HG03064 (cell line): ENCODE data around the gene ZNF730.
A peak's percentile ranks its signal among the peaks of the same experiment; 100 is the strongest.
"Not testable (repeated sequence)": the region's sequence is repeated elsewhere in the genome, so short reads cannot be mapped to it uniquely, and the experiment has no call there.

Experiments used
- ATAC-seq: cut with Tn5 transposase; IDR thresholded peaks from one replicate; pipeline ENCODE4 v1.9.1; 2021; ENCODE audit warnings: low read depth; ENCODE audit not compliant: unreplicated experiment

Gene ZNF730

DNA sequence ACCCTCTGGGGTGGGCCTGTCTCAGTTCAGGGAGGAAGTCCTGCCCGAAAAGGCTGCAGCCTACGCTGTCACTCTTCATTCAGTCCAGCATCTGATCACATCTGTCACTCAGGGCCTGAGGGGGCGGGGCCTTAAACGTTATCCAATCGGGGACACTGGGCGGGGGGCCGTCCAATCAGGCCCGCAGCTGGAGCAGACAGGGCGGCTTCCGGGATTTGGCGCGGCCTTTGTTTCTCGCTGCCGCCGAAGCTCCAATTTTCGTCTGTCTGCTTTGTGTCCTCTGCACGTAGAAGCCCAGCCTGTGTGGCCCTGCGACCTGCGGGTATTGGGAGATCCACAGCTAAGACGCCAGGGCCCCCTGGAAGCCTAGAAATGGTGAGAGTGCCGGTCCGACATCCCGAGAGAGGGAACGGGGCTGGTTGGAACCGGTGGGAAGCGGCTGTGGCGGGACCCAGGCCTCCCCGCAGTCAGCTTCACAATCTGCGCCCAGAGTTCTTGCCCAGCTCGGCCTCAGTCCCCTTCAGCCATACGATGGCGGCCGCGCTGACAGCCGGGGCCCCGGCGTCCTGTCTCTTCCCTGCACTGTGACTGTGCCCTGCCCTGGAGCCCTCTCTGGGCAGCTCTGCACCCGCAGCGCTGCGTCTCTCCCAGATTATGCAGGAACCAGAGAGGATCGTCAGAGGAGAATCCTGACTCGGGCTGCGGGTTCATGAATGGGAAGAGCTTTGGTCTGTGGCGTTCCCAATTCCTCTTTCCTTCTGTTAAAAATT is at the start of gene ZNF730:
Gene ZNF730, plus strand, starts transcription at position 224 of the 770 bp plus-strand sequence. Its CDS starts 149 bp downstream, at position 373.
- ATAC-seq = peak; percentile 79

- ATAC-seq = no peak
These were observed 46.3 kb upstream of the ZNF730 start for GRCh38 chr19:23070353-23071146.

- no peak for ATAC-seq
These were observed 45.7 kb upstream of the ZNF730 start for GRCh38 chr19:23071147-23071511.

DNA sequence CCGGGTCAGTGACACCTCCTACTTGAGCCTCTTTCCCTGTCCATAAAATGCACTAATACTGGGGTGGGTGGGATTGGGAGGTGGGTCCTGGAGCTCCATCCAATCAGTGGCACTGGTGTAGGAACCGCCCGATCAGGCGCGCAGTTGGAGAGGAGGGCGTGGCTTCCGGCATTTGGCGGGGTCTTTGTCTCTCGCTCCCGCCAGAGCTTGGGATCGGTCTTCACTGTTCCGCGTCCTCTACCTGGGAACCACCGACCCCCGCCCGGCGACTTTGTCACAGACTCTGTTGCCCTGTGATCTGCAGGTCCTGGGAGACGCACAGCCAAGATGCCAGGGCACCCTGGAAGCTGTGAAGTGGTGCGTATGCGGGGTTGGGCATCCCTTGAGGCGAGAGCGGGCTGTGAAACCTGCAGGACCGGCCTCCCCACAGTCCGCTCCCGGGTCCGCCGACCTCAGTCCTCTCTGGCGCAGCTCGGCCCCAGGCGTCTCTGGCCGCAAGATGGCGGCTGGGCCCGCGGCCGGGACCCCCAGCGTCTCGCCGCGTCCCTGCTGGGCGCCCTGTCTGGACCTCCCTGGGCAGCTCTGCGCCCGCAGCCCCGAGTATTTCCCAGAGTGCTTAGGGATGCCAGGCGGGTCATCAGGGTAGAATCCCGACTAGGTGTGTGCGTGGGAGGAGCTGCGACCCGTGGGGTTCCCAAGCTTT is 41.6 kb upstream of the ZNF730 start:
- ATAC-seq = no peak

- not testable (repeated sequence) for ATAC-seq
These were observed 39.0 kb upstream of the ZNF730 start for GRCh38 chr19:23077776-23078175.

DNA sequence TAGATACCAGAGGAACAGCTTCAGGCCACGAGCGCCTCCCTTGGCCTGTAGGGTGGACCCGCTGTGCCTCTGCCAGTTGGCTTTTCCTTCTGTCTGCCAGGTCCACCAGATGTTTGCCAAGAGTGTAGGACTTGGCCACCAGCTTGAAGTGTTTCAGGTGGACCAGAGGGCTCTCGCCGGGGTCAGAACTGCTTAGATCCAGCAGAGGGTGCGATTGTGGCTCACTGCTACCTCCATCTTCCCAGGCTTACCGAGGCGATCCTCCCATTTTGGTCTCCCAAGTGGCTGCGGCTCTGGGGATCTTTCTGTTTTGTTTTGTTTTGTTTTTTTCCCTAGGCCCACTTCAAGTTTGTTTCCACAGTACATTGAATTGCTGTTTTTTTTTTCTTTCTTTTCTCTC is 23.0 kb upstream of the ZNF730 start:
- no peak for ATAC-seq

DNA sequence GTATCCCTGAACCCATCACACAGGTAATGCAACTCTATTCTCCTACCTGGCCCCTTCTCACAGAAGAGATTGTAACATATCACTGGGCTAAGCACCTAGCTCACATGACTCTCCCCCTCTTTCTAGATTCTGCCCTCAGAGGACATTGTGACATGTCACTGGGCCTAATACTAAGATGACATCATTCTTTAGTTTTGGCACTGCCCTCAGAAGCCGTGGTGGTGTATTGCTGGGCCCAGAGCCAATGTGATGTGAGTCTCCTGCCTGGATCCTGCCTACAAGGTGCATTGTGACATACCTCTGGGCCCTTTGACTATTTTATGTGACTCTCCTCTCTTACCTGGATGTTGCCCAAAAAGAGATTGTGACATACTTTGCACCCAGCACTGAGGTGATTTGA is 21.4 kb upstream of the ZNF730 start:
- no peak for ATAC-seq

DNA sequence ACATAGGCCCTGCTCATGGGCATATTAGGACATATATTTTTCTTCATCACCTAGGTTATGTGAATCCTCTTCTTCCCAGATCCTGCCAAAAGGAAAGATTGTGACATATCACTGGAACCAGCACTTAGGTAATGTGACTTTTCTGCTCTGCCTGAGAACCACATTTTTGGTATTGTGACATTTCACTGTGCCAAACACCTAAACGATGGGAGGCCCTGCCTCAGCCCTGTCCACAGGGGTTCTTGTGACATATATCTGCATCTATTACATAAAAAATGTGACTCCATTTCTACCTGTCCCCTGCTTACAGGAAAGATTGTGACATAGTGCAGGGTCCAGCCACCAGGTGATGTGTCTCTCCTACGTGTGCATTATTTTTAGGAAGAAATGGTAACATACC is 18.5 kb upstream of the ZNF730 start:
- no peak for ATAC-seq

- no peak for ATAC-seq
These were observed 17.8 kb upstream of the ZNF730 start for GRCh38 chr19:23098988-23099387.

GRCh38 chr19:23099966-23100365 is 16.9 kb upstream of the ZNF730 start:
- no peak for ATAC-seq

- ATAC-seq = no peak
These were observed 15.6 kb upstream of the ZNF730 start for GRCh38 chr19:23101241-23101640.

- no peak for ATAC-seq
These were observed 1.6 kb downstream of the ZNF730 start for GRCh38 chr19:23118400-23118799.

DNA sequence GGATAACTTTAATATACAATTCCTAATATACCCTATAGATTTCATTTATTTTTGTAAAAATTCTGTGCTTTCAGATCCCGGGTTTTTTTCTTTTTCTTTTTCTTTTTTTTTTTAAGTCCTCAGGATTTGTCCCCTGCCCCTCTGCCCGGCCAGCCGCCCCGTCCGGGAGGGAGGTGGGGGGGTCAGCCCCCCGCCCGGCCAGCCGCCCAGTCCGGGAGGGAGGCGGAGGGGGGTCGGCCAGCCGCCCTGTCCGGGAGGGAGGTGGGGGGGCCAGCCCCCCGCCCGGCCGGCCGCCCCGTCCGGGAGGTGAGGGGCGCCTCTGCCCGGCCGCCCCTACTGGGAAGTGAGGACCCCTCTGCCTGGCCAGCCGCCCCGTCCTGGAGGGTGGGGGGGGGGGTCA is 17.4 kb downstream of the ZNF730 start:
- not testable (repeated sequence) for ATAC-seq

- ATAC-seq = no peak
These were observed 29.0 kb downstream of the ZNF730 start for GRCh38 chr19:23145617-23146415.

DNA sequence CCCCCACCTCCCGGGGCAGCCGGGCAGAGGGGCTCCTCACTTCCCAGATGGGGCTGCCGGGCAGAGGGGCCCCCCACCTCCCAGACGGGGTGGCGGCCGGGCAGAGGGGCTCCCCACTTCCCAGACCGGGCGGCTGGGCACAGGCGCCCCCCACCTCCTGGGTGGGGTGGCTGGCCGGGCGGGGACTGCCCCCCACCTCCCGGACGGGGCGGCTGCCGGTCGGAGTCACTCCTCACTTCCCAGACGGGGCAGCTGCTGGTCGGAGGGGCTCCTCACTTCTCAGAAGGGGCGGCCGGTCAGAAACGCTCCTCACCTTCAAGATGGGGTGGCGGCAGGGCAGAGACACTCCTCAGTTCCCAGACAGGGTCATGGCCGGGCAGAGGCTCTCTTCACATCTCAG is 43.9 kb downstream of the ZNF730 start:
- ATAC-seq = no peak

GRCh38 chr19:23168286-23168685 is 51.5 kb downstream of the ZNF730 start:
- not testable (repeated sequence) for ATAC-seq

- no peak for ATAC-seq
These were observed 66.4 kb downstream of the ZNF730 start for GRCh38 chr19:23183251-23183650.

DNA sequence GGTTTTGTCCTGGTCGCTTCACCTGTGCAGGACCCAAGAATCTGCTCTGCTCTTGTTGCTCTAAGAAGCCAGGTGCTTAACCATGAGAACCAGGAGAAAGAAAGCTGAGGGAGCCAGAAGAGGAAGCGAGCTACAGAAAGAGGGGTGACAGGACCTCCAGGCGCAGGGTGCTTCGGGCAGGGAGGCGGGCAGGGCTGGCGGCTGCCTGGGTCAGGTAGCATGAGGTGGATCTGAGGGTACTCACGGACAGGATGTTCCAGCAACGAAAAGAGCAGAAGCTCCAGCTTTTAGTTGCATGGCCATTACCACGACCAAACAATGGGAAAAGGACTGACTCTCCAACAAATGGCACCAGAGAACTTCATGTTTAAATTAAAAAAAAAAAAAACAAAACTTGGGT is 73.5 kb downstream of the ZNF730 start:
- no peak for ATAC-seq
